GM23338 (cell line): ENCODE results near the gene LYZL1. TPM values are rescaled to one million over a fixed set of nuclear protein-coding genes. Genes with fewer than 3 reads are reported as not detected.

Experiments used
- ATAC-seq: fragments of 200-7000 bp; cut with Tn5 transposase; 3 replicates; pipeline ENCODE4 v1.9.1; 2020
- DNase-seq: peaks from one replicate; pipeline ENCODE4 v3.0.0-alpha.2; 2015; ENCODE audit warnings: low spot score
- H2AFZ ChIP-seq: fragments of 200-600 bp; sonication (generic); 2 replicates; pipeline ENCODE4 v1.8.0; 2016; ENCODE audit warnings: antibody characterized with exemption, mild to moderate bottlenecking, moderate library complexity
- H3F3A ChIP-seq: fragments of 200-600 bp; sonication (generic); replicated peaks from 2 replicates; pipeline ENCODE4 v1.8.0; 2017; ENCODE audit warnings: antibody characterized with exemption, mixed run types, low read depth
- H3K27ac ChIP-seq: fragments of 200-600 bp; sonication (generic); 2 replicates; pipeline ENCODE4 v1.6.1; 2016; ENCODE audit warnings: low read depth
- H3K27me3 ChIP-seq: fragments of 200-600 bp; sonication (generic); 2 replicates; pipeline ENCODE4 v1.8.0; 2016; ENCODE audit warnings: mild to moderate bottlenecking, mixed run types, moderate library complexity; ENCODE audit not compliant: insufficient read depth
- H3K36me3 ChIP-seq: fragments of 200-600 bp; sonication (generic); 2 replicates; pipeline ENCODE4 v1.8.0; 2016; ENCODE audit warnings: mild to moderate bottlenecking; ENCODE audit not compliant: insufficient read depth
- H3K4me1 ChIP-seq: fragments of 200-600 bp; sonication (generic); 2 replicates; pipeline ENCODE4 v1.8.0; 2016; ENCODE audit warnings: mild to moderate bottlenecking, moderate library complexity; ENCODE audit not compliant: insufficient read depth
- H3K4me2 ChIP-seq: fragments of 200-600 bp; sonication (generic); 2 replicates; pipeline ENCODE4 v1.7.1; 2017; ENCODE audit warnings: mixed run types
- H3K4me3 ChIP-seq: fragments of 200-600 bp; sonication (generic); 2 replicates; pipeline ENCODE4 v1.6.1; 2016; ENCODE audit warnings: mixed run types
- H3K79me2 ChIP-seq: fragments of 200-600 bp; sonication (generic); replicated peaks from 2 replicates; pipeline ENCODE4 v1.8.0; 2017; ENCODE audit warnings: mild to moderate bottlenecking; ENCODE audit not compliant: insufficient read depth
- H3K9me2 ChIP-seq: fragments of 200-600 bp; sonication (generic); 2 replicates; pipeline ENCODE4 v1.8.0; 2017; ENCODE audit not compliant: insufficient read depth
- H4K20me1 ChIP-seq: fragments of 200-600 bp; sonication (generic); replicated peaks from 2 replicates; pipeline ENCODE4 v1.8.0; 2017; ENCODE audit warnings: mild to moderate bottlenecking; ENCODE audit not compliant: insufficient read depth
- H3K27ac Mint-ChIP-seq: 2 replicates; pipeline ENCODE4 v1.8.0; 2020; ENCODE audit warnings: inconsistent platforms, mild to moderate bottlenecking, moderate library complexity, mixed read lengths
- H3K27me3 Mint-ChIP-seq: 3 replicates; pipeline ENCODE4 v1.8.0; 2022; ENCODE audit warnings: low read depth, mild to moderate bottlenecking, moderate library complexity, mixed read lengths, inconsistent platforms; ENCODE audit not compliant: insufficient read depth, poor library complexity
- H3K36me3 Mint-ChIP-seq: 3 replicates; pipeline ENCODE4 v1.8.0; 2021; ENCODE audit warnings: low read depth, mild to moderate bottlenecking, inconsistent platforms, moderate library complexity, mixed read lengths
- H3K4me1 Mint-ChIP-seq: 3 replicates; pipeline ENCODE4 v1.8.0; 2020; ENCODE audit warnings: mild to moderate bottlenecking, inconsistent platforms, mixed read lengths
- H3K4me3 Mint-ChIP-seq: 3 replicates; pipeline ENCODE4 v1.8.0; 2021; ENCODE audit warnings: moderate library complexity, mild to moderate bottlenecking, inconsistent platforms, mixed read lengths
- H3K9me3 Mint-ChIP-seq: 3 replicates; pipeline ENCODE4 v1.8.0; 2020; ENCODE audit warnings: moderate library complexity, mild to moderate bottlenecking, inconsistent platforms, mixed read lengths
- CREB1 ChIP-seq: fragments of 250-450 bp; sonication (Bioruptor Pico); IDR thresholded peaks from 2 replicates; pipeline ENCODE4 v1.5.0; 2020; ENCODE audit warnings: low read depth, mild to moderate bottlenecking, moderate library complexity
- EZH2 ChIP-seq: fragments of 200-600 bp; sonication (generic); IDR thresholded peaks from one replicate; pipeline ENCODE4 v1.8.0; 2017; ENCODE audit warnings: antibody characterized with exemption, mild to moderate bottlenecking, low read depth; ENCODE audit not compliant: unreplicated experiment
- EZH2phosphoT487 ChIP-seq: fragments of 200-600 bp; sonication (generic); IDR thresholded peaks from one replicate; pipeline ENCODE4 v1.8.1; 2018; ENCODE audit warnings: antibody characterized with exemption; ENCODE audit not compliant: unreplicated experiment
- JUNB ChIP-seq: IDR thresholded peaks from one replicate; pipeline ENCODE4 v1.6.1; 2016; ENCODE audit warnings: antibody characterized with exemption; ENCODE audit not compliant: unreplicated experiment
- NANOG ChIP-seq: IDR thresholded peaks from 2 replicates; pipeline ENCODE4 v1.6.1; 2016; ENCODE audit warnings: antibody characterized with exemption, borderline replicate concordance
- POLR2AphosphoS5 ChIP-seq: IDR thresholded peaks from 2 replicates; pipeline ENCODE4 v1.6.1; 2016; ENCODE audit warnings: antibody characterized with exemption, low read depth
- STAT1 ChIP-seq: IDR thresholded peaks from one replicate; pipeline ENCODE4 v1.6.1; 2016; ENCODE audit warnings: antibody characterized with exemption; ENCODE audit not compliant: unreplicated experiment
- ZNF114 ChIP-seq: fragments of 250-450 bp; sonication (Bioruptor Pico); IDR thresholded peaks from 2 replicates; pipeline ENCODE4 v1.5.0; 2020; ENCODE audit warnings: mild to moderate bottlenecking, moderate library complexity
- ZNF331 ChIP-seq: fragments of 250-450 bp; sonication (Bioruptor Pico); IDR thresholded peaks from 2 replicates; pipeline ENCODE4 v1.5.0; 2020; ENCODE audit warnings: low read depth, mild to moderate bottlenecking, moderate library complexity
- polyA plus RNA-seq: library from polyadenylated mRNA; unstranded; fragments of >200 nt; fragmentation: Nextera tagmentation; extraction: Ambion mirVana; gene quantifications from 2 replicates; pipeline ENCODE4 v1.2.1, GENCODE V29; 2016
- total RNA-seq: library from RNA; depleted of rRNA; stranded (reverse); fragments of >200 nt; shearing (Covaris generic); gene quantifications from 2 replicates; pipeline ENCODE4 v1.2.3, GENCODE V29; 2014
- TF ChIP-seq, protein P1 (sequence below): fragments of 250-450 bp; sonication (Bioruptor Pico); IDR thresholded peaks from 2 replicates; pipeline ENCODE4 v1.5.0; 2020; ENCODE audit warnings: mild to moderate bottlenecking, moderate library complexity
- TF ChIP-seq, protein P2 (sequence below): IDR thresholded peaks from 2 replicates; pipeline ENCODE4 v1.6.1; 2016; ENCODE audit warnings: antibody characterized with exemption
- TF ChIP-seq, protein P3 (sequence below): IDR thresholded peaks from one replicate; pipeline ENCODE4 v1.6.1; 2018; ENCODE audit warnings: antibody characterized with exemption; ENCODE audit not compliant: unreplicated experiment
- TF ChIP-seq, protein P4 (sequence below), 2 experiments: fragments of 200-600 bp in 1 of 2; sonication (generic) in 1 of 2; conservative IDR thresholded peaks; 2 replicates each; pipeline versions ENCODE4 v1.5.1 to v1.6.1; 2016 to 2017; ENCODE audit warnings: antibody characterized with exemption in 2 of 2, low read depth in 2 of 2, mild to moderate bottlenecking in 2 of 2, moderate library complexity in 1 of 2

LYZL1 gene
- total and polyA plus RNA-seq, 2 experiments from 2014 or later: not detected

DNA sequence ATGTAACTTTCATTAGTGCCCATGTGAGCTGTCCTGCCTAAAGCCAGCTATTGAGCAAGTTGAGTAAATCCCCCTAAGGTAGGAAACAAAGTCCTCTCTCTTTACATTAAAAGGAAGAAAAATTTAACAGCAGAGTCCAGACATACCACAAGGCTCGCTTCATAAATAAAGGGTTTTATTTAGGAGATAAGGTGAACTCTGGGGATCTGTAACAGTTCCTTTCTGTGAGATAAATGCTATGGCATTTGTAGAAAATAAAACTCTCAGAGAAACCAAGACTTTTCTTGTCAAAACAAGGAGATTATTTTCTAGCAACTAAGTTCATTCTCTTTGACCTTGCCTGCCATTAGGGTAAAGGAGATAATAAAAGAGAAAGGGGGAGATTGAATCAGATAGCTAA, 32.3 kb upstream of the LYZL1 start:
- Histone ChIP-seq H3K4me1 (peaks cover 9% of the 10 kb centered on the region), H3K36me3 (no peaks in the 10 kb centered on the region), H3K79me2 (no peaks in the 10 kb centered on the region), H3K27ac (no peak overlapping the region), H3K9me2 (no peaks in the 10 kb centered on the region), H2AFZ (peak overlapping the region; percentile 95; the same call in 1 of the 2 replicates), H4K20me1 (no peaks in the 10 kb centered on the region), H3K27me3 (no peaks in the 10 kb centered on the region), H3F3A (no peaks in the 10 kb centered on the region; the same call in 1 of the 2 replicates), H3K4me3 (no peak overlapping the region), H3K4me2 (no peak overlapping the region)
- DNase-seq (no peak), ATAC-seq (no peak)
- no peaks in the 10 kb centered on the region for H3K9me3 Mint-ChIP-seq
- peaks cover 2% of the 10 kb centered on the region for H3K27me3 Mint-ChIP-seq
- TF ChIP-seq, protein P1, sequence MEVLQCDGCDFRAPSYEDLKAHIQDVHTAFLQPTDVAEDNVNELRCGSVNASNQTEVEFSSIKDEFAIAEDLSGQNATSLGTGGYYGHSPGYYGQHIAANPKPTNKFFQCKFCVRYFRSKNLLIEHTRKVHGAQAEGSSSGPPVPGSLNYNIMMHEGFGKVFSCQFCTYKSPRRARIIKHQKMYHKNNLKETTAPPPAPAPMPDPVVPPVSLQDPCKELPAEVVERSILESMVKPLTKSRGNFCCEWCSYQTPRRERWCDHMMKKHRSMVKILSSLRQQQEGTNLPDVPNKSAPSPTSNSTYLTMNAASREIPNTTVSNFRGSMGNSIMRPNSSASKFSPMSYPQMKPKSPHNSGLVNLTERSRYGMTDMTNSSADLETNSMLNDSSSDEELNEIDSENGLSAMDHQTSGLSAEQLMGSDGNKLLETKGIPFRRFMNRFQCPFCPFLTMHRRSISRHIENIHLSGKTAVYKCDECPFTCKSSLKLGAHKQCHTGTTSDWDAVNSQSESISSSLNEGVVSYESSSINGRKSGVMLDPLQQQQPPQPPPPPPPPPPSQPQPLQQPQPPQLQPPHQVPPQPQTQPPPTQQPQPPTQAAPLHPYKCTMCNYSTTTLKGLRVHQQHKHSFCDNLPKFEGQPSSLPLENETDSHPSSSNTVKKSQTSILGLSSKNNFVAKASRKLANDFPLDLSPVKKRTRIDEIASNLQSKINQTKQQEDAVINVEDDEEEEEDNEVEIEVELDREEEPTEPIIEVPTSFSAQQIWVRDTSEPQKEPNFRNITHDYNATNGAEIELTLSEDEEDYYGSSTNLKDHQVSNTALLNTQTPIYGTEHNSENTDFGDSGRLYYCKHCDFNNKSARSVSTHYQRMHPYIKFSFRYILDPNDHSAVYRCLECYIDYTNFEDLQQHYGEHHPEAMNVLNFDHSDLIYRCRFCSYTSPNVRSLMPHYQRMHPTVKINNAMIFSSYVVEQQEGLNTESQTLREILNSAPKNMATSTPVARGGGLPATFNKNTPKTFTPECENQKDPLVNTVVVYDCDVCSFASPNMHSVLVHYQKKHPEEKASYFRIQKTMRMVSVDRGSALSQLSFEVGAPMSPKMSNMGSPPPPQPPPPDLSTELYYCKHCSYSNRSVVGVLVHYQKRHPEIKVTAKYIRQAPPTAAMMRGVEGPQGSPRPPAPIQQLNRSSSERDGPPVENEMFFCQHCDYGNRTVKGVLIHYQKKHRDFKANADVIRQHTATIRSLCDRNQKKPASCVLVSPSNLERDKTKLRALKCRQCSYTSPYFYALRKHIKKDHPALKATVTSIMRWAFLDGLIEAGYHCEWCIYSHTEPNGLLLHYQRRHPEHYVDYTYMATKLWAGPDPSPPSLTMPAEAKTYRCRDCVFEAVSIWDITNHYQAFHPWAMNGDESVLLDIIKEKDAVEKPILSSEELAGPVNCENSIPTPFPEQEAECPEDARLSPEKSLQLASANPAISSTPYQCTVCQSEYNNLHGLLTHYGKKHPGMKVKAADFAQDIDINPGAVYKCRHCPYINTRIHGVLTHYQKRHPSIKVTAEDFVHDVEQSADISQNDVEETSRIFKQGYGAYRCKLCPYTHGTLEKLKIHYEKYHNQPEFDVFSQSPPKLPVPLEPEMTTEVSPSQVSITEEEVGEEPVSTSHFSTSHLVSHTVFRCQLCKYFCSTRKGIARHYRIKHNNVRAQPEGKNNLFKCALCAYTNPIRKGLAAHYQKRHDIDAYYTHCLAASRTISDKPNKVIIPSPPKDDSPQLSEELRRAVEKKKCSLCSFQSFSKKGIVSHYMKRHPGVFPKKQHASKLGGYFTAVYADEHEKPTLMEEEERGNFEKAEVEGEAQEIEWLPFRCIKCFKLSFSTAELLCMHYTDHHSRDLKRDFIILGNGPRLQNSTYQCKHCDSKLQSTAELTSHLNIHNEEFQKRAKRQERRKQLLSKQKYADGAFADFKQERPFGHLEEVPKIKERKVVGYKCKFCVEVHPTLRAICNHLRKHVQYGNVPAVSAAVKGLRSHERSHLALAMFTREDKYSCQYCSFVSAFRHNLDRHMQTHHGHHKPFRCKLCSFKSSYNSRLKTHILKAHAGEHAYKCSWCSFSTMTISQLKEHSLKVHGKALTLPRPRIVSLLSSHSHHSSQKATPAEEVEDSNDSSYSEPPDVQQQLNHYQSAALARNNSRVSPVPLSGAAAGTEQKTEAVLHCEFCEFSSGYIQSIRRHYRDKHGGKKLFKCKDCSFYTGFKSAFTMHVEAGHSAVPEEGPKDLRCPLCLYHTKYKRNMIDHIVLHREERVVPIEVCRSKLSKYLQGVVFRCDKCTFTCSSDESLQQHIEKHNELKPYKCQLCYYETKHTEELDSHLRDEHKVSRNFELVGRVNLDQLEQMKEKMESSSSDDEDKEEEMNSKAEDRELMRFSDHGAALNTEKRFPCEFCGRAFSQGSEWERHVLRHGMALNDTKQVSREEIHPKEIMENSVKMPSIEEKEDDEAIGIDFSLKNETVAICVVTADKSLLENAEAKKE (CRISPR knock-in tag): no peak
- TF ChIP-seq ZNF331 (CRISPR knock-in tag) (no peak), POLR2AphosphoS5 (no peak), JUNB (no peak), CREB1 (CRISPR knock-in tag) (no peak), ZNF114 (no peak), EZH2phosphoT487 (no peak), STAT1 (no peak), EZH2 (no peak), NANOG (no peak)
- TF ChIP-seq, protein P2, sequence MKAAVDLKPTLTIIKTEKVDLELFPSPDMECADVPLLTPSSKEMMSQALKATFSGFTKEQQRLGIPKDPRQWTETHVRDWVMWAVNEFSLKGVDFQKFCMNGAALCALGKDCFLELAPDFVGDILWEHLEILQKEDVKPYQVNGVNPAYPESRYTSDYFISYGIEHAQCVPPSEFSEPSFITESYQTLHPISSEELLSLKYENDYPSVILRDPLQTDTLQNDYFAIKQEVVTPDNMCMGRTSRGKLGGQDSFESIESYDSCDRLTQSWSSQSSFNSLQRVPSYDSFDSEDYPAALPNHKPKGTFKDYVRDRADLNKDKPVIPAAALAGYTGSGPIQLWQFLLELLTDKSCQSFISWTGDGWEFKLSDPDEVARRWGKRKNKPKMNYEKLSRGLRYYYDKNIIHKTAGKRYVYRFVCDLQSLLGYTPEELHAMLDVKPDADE: no peak
- TF ChIP-seq, protein P3, sequence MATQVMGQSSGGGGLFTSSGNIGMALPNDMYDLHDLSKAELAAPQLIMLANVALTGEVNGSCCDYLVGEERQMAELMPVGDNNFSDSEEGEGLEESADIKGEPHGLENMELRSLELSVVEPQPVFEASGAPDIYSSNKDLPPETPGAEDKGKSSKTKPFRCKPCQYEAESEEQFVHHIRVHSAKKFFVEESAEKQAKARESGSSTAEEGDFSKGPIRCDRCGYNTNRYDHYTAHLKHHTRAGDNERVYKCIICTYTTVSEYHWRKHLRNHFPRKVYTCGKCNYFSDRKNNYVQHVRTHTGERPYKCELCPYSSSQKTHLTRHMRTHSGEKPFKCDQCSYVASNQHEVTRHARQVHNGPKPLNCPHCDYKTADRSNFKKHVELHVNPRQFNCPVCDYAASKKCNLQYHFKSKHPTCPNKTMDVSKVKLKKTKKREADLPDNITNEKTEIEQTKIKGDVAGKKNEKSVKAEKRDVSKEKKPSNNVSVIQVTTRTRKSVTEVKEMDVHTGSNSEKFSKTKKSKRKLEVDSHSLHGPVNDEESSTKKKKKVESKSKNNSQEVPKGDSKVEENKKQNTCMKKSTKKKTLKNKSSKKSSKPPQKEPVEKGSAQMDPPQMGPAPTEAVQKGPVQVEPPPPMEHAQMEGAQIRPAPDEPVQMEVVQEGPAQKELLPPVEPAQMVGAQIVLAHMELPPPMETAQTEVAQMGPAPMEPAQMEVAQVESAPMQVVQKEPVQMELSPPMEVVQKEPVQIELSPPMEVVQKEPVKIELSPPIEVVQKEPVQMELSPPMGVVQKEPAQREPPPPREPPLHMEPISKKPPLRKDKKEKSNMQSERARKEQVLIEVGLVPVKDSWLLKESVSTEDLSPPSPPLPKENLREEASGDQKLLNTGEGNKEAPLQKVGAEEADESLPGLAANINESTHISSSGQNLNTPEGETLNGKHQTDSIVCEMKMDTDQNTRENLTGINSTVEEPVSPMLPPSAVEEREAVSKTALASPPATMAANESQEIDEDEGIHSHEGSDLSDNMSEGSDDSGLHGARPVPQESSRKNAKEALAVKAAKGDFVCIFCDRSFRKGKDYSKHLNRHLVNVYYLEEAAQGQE: no peak
- TF ChIP-seq, protein P4, sequence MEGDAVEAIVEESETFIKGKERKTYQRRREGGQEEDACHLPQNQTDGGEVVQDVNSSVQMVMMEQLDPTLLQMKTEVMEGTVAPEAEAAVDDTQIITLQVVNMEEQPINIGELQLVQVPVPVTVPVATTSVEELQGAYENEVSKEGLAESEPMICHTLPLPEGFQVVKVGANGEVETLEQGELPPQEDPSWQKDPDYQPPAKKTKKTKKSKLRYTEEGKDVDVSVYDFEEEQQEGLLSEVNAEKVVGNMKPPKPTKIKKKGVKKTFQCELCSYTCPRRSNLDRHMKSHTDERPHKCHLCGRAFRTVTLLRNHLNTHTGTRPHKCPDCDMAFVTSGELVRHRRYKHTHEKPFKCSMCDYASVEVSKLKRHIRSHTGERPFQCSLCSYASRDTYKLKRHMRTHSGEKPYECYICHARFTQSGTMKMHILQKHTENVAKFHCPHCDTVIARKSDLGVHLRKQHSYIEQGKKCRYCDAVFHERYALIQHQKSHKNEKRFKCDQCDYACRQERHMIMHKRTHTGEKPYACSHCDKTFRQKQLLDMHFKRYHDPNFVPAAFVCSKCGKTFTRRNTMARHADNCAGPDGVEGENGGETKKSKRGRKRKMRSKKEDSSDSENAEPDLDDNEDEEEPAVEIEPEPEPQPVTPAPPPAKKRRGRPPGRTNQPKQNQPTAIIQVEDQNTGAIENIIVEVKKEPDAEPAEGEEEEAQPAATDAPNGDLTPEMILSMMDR (conservative IDR thresholded peaks at IDR 0.05; ENCODE audit: low read depth in 2 of 2): no peak
- H3K4me3 Mint-ChIP-seq: no peak overlapping the region
- H3K27ac Mint-ChIP-seq: no peak overlapping the region
- peaks cover 11% of the 10 kb centered on the region for H3K4me1 Mint-ChIP-seq
- no peaks in the 10 kb centered on the region for H3K36me3 Mint-ChIP-seq
